ENCODE results near the gene GALR1.
"Not testable (repeated sequence)": the region's sequence is repeated elsewhere in the genome, so short reads cannot be mapped to it uniquely, and the experiment has no call there.

Gene GALR1

DNA sequence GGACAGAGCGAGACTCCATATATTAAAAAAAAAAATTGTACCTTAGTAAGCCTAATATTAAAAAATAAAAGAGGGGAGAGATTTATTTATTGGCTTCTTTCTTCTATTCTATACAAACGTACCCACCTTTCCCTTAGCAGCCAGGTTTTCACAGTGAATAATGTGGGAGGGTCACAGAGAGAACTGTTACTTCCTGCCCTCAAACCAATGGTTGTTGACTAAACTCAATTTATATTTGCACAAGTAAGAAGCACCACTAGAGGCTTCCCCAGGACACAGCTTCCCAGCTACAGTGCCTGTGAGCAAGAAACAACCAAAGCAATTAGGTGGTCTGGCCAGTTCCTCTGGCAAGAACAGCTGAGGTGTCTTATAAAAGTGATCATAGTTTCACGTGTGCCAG lies 28.9 kb upstream of the GALR1 start:
- ChIA-PET CTCF (no interaction called here), POLR2A (no interaction called here)
- no peak for TF ChIP-seq L3MBTL2 (conservative IDR thresholded peaks at IDR 0.05)
- TF ChIP-seq, protein P1, sequence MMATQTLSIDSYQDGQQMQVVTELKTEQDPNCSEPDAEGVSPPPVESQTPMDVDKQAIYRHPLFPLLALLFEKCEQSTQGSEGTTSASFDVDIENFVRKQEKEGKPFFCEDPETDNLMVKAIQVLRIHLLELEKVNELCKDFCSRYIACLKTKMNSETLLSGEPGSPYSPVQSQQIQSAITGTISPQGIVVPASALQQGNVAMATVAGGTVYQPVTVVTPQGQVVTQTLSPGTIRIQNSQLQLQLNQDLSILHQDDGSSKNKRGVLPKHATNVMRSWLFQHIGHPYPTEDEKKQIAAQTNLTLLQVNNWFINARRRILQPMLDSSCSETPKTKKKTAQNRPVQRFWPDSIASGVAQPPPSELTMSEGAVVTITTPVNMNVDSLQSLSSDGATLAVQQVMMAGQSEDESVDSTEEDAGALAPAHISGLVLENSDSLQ (IDR thresholded peaks at IDR 0.05) = no peak
- no peak for TF ChIP-seq ARNT (IDR thresholded peaks at IDR 0.05)
- no peak for TF ChIP-seq NFRKB (IDR thresholded peaks at IDR 0.05)
- no peak for TF ChIP-seq FOXA1 (IDR thresholded peaks at IDR 0.05)
- TF ChIP-seq CTBP1 (IDR thresholded peaks at IDR 0.05; ENCODE audit: borderline replicate concordance) = no peak
- TF ChIP-seq FOXK2 (IDR thresholded peaks at IDR 0.05) = no peak
- TF ChIP-seq FOXM1 (IDR thresholded peaks at IDR 0.05; ENCODE audit: borderline replicate concordance) = no peak
- no peak for TF ChIP-seq SP1 (IDR thresholded peaks at IDR 0.05)
- TF ChIP-seq LEF1 (IDR thresholded peaks at IDR 0.05; ENCODE audit: borderline replicate concordance) = no peak
- no peak for TF ChIP-seq TARDBP (IDR thresholded peaks at IDR 0.05)
- TF ChIP-seq HDGF (IDR thresholded peaks at IDR 0.05; ENCODE audit: borderline replicate concordance) = no peak
- no peak for TF ChIP-seq BHLHE40 (IDR thresholded peaks at IDR 0.05; ENCODE audit: borderline replicate concordance)
- no peak for TF ChIP-seq ZNF384 (IDR thresholded peaks at IDR 0.05)
- TF ChIP-seq SUZ12 (IDR thresholded peaks at IDR 0.05) = no peak
- DNase-seq (ENCODE audit: extremely low spot score) = no peak

DNA sequence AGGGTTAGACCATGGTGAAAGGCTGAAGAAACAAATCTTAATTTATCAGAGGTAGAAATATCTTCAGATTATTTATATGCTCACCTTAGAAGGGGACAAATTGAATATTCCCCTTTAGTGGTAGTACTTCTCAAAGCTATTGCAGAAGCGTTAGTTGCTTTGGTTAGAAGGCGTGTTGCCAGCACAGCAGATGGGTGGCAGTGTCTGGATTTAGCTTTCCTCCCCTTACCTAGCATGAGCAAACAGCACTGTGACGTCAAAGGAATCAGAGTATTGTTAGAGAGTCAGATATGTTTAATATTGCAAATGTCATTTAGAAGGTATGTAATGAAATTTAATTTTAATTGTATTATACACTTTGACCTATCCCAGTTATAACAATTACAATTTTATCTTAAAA lies 27.2 kb upstream of the GALR1 start:
- TF ChIP-seq BHLHE40 (IDR thresholded peaks at IDR 0.05; ENCODE audit: borderline replicate concordance) (no peak), FOXK2 (IDR thresholded peaks at IDR 0.05) (no peak), CTBP1 (IDR thresholded peaks at IDR 0.05; ENCODE audit: borderline replicate concordance) (no peak), LEF1 (IDR thresholded peaks at IDR 0.05; ENCODE audit: borderline replicate concordance) (no peak), L3MBTL2 (conservative IDR thresholded peaks at IDR 0.05) (no peak), NFRKB (IDR thresholded peaks at IDR 0.05) (no peak), SP1 (IDR thresholded peaks at IDR 0.05) (no peak)
- no peak for DNase-seq (ENCODE audit: extremely low spot score)
- ChIA-PET CTCF (no interaction called here), POLR2A (no interaction called here)

DNA sequence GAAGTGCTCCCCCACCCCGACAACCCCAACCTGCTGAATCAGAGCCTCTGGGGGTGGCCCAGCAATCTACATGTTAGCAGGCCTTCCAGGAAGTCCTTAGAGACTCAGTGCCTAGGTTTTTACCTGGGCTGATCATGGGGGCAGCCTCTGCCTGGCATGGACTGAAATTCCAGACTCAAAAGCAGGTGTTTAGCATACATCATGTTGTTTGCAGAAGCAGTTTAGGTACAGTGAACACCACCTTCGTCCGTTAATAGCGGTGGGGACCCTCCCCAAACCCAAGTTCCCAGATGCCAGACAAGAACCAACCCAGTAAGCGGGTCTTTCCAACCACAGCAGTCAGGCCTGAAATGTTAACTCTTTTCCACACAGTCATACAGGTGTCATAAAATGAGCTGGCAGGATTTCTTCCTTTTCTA lies 26.4 kb upstream of the GALR1 start:
- no peak for DNase-seq (ENCODE audit: extremely low spot score)
- CTCF ChIA-PET = no interaction called here
- POLR2A ChIA-PET = no interaction called here
- TF ChIP-seq ZNF384 (IDR thresholded peaks at IDR 0.05) (no peak), CTBP1 (IDR thresholded peaks at IDR 0.05; ENCODE audit: borderline replicate concordance) (no peak)
- TF ChIP-seq, protein P1 (IDR thresholded peaks at IDR 0.05) = no peak

DNA sequence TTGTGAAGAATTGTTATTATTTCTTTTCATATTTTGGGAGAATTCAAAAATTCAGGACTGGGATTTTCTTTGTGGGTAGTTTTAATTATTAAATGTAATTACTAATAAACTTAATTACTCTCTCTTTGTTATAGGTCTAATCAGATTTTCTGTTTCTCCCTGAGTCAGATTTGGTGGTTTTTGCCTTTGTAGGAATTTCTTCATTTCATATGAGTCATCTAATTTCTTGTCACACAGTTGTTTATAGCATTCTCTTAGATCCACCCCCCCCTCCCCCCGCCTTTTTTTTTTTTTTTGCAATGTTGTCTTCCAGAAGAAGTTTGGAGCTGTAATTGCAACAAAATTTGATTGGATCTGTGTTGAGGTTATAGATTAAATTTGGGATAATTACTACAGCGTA lies 26.0 kb upstream of the GALR1 start:
- DNase-seq (ENCODE audit: extremely low spot score) = no peak
- no peak for TF ChIP-seq FOXK2 (IDR thresholded peaks at IDR 0.05)
- TF ChIP-seq, protein P1 (IDR thresholded peaks at IDR 0.05) = no peak
- no peak for TF ChIP-seq ZNF384 (IDR thresholded peaks at IDR 0.05)
- no peak for TF ChIP-seq SP1 (IDR thresholded peaks at IDR 0.05)
- no peak for TF ChIP-seq SUZ12 (IDR thresholded peaks at IDR 0.05)
- no peak for TF ChIP-seq FOXM1 (IDR thresholded peaks at IDR 0.05; ENCODE audit: borderline replicate concordance)
- no peak for TF ChIP-seq TARDBP (IDR thresholded peaks at IDR 0.05)
- TF ChIP-seq FOXA1 (IDR thresholded peaks at IDR 0.05) = no peak
- TF ChIP-seq BHLHE40 (IDR thresholded peaks at IDR 0.05; ENCODE audit: borderline replicate concordance) = no peak
- no peak for TF ChIP-seq HDGF (IDR thresholded peaks at IDR 0.05; ENCODE audit: borderline replicate concordance)
- TF ChIP-seq CTBP1 (IDR thresholded peaks at IDR 0.05; ENCODE audit: borderline replicate concordance) = no peak
- no peak for TF ChIP-seq L3MBTL2 (conservative IDR thresholded peaks at IDR 0.05)
- no peak for TF ChIP-seq NFRKB (IDR thresholded peaks at IDR 0.05)
- TF ChIP-seq ARNT (IDR thresholded peaks at IDR 0.05) = no peak
- TF ChIP-seq ELF4 (IDR thresholded peaks at IDR 0.05) = no peak
- TF ChIP-seq LEF1 (IDR thresholded peaks at IDR 0.05; ENCODE audit: borderline replicate concordance) = no peak
- ChIA-PET POLR2A (no interaction called here), CTCF (no interaction called here)

DNA sequence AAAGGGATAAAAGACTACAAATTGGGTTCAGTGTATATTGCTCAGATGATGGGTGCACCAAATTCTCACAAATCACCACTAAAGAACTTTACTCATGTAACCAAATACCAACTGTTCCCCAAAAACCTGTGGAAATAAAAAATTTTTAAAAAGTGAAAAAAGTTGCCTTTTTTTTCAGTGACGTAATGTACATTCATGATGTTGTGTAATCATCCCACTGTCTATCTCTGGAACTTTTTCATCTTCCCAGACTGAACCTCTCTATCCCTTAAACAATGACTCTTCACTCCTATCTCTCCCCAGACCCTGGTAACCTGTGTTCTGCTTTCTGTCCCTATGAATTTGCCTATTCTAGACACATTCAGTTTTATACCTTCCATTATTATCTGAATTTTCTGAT lies 19.0 kb upstream of the GALR1 start:
- ChIA-PET POLR2A (no interaction called here), CTCF (no interaction called here)
- TF ChIP-seq ELF4 (IDR thresholded peaks at IDR 0.05) (no peak), FOXK2 (IDR thresholded peaks at IDR 0.05) (no peak), FOXA1 (IDR thresholded peaks at IDR 0.05) (no peak), L3MBTL2 (conservative IDR thresholded peaks at IDR 0.05) (no peak), BHLHE40 (IDR thresholded peaks at IDR 0.05; ENCODE audit: borderline replicate concordance) (no peak), TARDBP (IDR thresholded peaks at IDR 0.05) (no peak)
- TF ChIP-seq, protein P1 (IDR thresholded peaks at IDR 0.05) = no peak
- DNase-seq (ENCODE audit: extremely low spot score) = no peak

DNA sequence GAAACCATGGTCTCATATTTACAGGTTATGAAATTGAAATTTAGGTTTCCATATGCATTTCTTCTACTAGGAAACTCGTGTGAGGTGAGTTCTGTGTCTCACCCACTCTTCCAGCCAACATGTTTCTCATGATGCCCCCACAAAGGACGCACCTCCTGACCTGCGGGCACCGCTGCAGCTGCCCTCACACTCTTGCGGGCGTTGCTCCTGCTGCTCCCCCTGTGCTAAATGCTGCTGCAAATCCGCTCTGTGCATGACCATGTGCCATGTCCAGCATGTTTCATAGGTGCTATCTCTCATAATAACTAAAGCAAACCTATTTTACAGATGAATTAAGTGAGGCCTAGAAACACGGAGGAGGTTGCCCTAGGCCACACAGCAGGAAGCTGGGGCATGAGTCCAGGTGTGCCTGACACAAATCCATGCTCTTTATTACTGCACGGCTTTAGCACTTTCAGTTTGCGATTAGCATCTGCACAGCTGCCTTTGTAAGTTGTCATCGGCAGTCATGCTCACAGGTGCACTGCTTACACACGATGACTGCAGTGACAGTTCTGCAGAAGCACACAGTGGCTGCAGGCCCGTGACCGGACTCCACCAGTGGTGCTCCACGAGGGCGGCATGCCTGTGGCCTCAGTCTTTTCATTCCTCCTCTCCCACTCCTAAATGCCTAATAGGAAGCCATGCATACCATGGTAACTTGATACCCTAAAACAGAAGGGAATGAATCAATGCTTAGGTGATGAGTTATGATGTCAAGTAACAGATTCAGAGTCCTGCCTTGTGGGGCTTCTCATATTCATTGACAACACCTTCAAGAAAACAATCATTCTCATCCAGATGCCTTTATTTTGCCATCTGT lies 14.9 kb upstream of the GALR1 start:
- CTCF ChIA-PET = no interaction called here
- no peak for DNase-seq (ENCODE audit: extremely low spot score)

DNA sequence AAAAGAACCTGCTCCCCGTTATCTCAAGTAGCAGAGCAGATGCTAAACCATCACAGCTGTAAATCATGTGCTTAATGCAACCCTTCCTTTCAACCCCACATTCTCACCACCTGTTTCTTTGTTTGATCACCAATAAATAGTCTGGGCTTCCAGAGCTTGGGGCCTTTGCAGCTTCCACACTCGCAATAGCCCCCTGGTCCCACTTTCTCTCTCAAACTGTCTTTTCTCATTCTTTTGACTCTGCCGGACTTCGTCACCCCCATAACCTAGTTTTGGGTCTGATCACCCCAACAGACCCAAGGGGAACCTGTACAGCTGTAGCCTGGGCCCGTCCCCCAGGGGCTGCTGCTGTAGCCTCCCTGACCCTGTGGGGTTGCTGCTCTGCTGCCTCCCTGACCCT lies 10.4 kb upstream of the GALR1 start:
- CTCF ChIA-PET; POLR2A ChIA-PET; DNase-seq (ENCODE audit: extremely low spot score): not testable (repeated sequence)

More for the DNA sequence above, 14.9 kb upstream of the GALR1 start:
- TF ChIP-seq ELF4 (IDR thresholded peaks at IDR 0.05) = no peak
- TF ChIP-seq TARDBP (IDR thresholded peaks at IDR 0.05) = no peak
- POLR2A ChIA-PET = no interaction called here

Data from HEK293T (cell line).